Neural cell (in vitro differentiated cells): ENCODE data around the gene ATP6AP2. TPM values are rescaled to one million over a fixed set of nuclear protein-coding genes. Genes with fewer than 3 reads are reported as not detected.
A peak's percentile ranks its signal among the peaks of the same experiment; 100 is the strongest.

Experiments
- H2AFZ ChIP-seq: fragments of 200-600, 300-800 bp; sonication (generic), shearing (Covaris generic); 2 replicates; pipeline ENCODE4 v1.6.0; 2014; ENCODE audit warnings: low read depth, mild to moderate bottlenecking, antibody characterized with exemption, low read length, moderate library complexity
- H3F3A ChIP-seq: fragments of 200-600 bp; shearing (Covaris generic); 2 replicates; pipeline ENCODE4 v1.6.1; 2016; ENCODE audit warnings: mild to moderate bottlenecking, moderate library complexity, mixed read lengths, antibody characterized with exemption, low read length; ENCODE audit not compliant: insufficient read depth, poor library complexity, severe bottlenecking
- H3K27ac ChIP-seq: fragments of 200-600, 300-800 bp; sonication (generic), shearing (Covaris generic); 2 replicates; pipeline ENCODE4 v1.5.1; 2014; ENCODE audit warnings: mild to moderate bottlenecking, low read length, moderate library complexity
- H3K27me3 ChIP-seq: fragments of 300-800, 200-600 bp; sonication (generic), shearing (Covaris generic); 2 replicates; pipeline ENCODE4 v1.6.0; 2014; ENCODE audit warnings: mild to moderate bottlenecking, low read depth, low read length, moderate library complexity; ENCODE audit not compliant: insufficient read depth
- H3K36me3 ChIP-seq: fragments of 300-800, 200-600 bp; sonication (generic), shearing (Covaris generic); 2 replicates; pipeline ENCODE4 v1.5.1; 2014; ENCODE audit warnings: mild to moderate bottlenecking, antibody characterized with exemption, low read length, moderate library complexity; ENCODE audit not compliant: insufficient read depth
- H3K4me2 ChIP-seq: fragments of 300-800, 200-600 bp; sonication (generic), shearing (Covaris generic); 2 replicates; pipeline ENCODE4 v1.6.0; 2014; ENCODE audit warnings: mild to moderate bottlenecking, low read length
- H3K4me3 ChIP-seq: fragments of 300-800, 200-600 bp; sonication (generic), shearing (Covaris generic); 2 replicates; pipeline ENCODE4 v1.5.1; 2014; ENCODE audit warnings: mild to moderate bottlenecking, low read length, moderate library complexity
- H3K79me2 ChIP-seq: fragments of 200-600 bp; shearing (Covaris generic); replicated peaks from 2 replicates; pipeline ENCODE4 v1.6.0; 2014; ENCODE audit warnings: mild to moderate bottlenecking, low read length, moderate library complexity; ENCODE audit not compliant: insufficient read depth
- H3K9ac ChIP-seq: fragments of 300-800, 200-600 bp; sonication (generic), shearing (Covaris generic); 2 replicates; pipeline ENCODE4 v1.6.1; 2016; ENCODE audit warnings: mild to moderate bottlenecking, low read length, mixed read lengths
- H3K9me2 ChIP-seq: fragments of 200-600 bp; shearing (Covaris generic); 2 replicates; pipeline ENCODE4 v1.6.1; 2016; ENCODE audit warnings: mild to moderate bottlenecking, low read length, mixed read lengths; ENCODE audit not compliant: insufficient read depth
- H3K9me3 ChIP-seq: fragments of 200-600, 300-800 bp; sonication (generic), shearing (Covaris generic); 2 replicates; pipeline ENCODE4 v1.6.1; 2016; ENCODE audit warnings: mild to moderate bottlenecking, mixed run types, low read length, moderate library complexity, mixed read lengths
- H4K20me1 ChIP-seq: fragments of 200-600 bp; shearing (Covaris generic); 2 replicates; pipeline ENCODE4 v1.6.1; 2016; ENCODE audit warnings: mild to moderate bottlenecking, mixed run types; ENCODE audit not compliant: insufficient read depth
- EP300 ChIP-seq: fragments of 450-650 bp; conservative IDR thresholded peaks from 2 replicates; pipeline ENCODE4 v1.6.1; 2014; ENCODE audit warnings: antibody characterized with exemption, mild to moderate bottlenecking, moderate library complexity; ENCODE audit not compliant: poor library complexity, severe bottlenecking
- EZH2 ChIP-seq: fragments of 200-600, 300-800 bp; shearing (Covaris generic), sonication (generic); IDR thresholded peaks from 2 replicates; pipeline ENCODE4 v1.6.1; 2014; ENCODE audit warnings: antibody characterized with exemption, low read length, borderline replicate concordance, mild to moderate bottlenecking; ENCODE audit not compliant: insufficient read depth, poor library complexity, severe bottlenecking
- MXI1 ChIP-seq: fragments of 450-650 bp; conservative IDR thresholded peaks from 2 replicates; pipeline ENCODE4 v1.6.1; 2014; ENCODE audit warnings: antibody characterized with exemption, mild to moderate bottlenecking; ENCODE audit not compliant: poor library complexity, severe bottlenecking
- POLR2AphosphoS5 ChIP-seq: IDR thresholded peaks from 2 replicates; pipeline ENCODE4 v1.6.1; 2012
- RAD21 ChIP-seq: fragments of 450-650 bp; conservative IDR thresholded peaks from 2 replicates; pipeline ENCODE4 v1.6.1; 2014; ENCODE audit warnings: antibody characterized with exemption, mild to moderate bottlenecking, moderate library complexity
- SMC3 ChIP-seq: fragments of 450-650 bp; conservative IDR thresholded peaks from 2 replicates; pipeline ENCODE4 v1.6.1; 2014; ENCODE audit warnings: antibody characterized with exemption, mild to moderate bottlenecking, moderate library complexity; ENCODE audit not compliant: poor library complexity
- TAF1 ChIP-seq: IDR thresholded peaks from 2 replicates; pipeline ENCODE4 v1.6.1; 2012; ENCODE audit warnings: low read depth
- polyA plus RNA-seq: library from polyadenylated mRNA; depleted of rRNA; stranded (reverse); fragments of >200 nt; gene quantifications from 2 replicates; pipeline ENCODE4 v1.2.3, GENCODE V29; 2014
- TF ChIP-seq, protein P1 (sequence below): fragments of 450-650 bp; IDR thresholded peaks from 2 replicates; pipeline ENCODE4 v1.5.1; 2014; ENCODE audit warnings: antibody characterized with exemption, mild to moderate bottlenecking, moderate library complexity; ENCODE audit not compliant: poor library complexity, severe bottlenecking
- TF ChIP-seq, protein P2 (sequence below): IDR thresholded peaks from 2 replicates; pipeline ENCODE4 v1.6.1; 2012; ENCODE audit warnings: borderline replicate concordance

The ATP6AP2 gene
- polyA plus RNA-seq, 1 donor from 2014 or later, result 236 TPM

DNA sequence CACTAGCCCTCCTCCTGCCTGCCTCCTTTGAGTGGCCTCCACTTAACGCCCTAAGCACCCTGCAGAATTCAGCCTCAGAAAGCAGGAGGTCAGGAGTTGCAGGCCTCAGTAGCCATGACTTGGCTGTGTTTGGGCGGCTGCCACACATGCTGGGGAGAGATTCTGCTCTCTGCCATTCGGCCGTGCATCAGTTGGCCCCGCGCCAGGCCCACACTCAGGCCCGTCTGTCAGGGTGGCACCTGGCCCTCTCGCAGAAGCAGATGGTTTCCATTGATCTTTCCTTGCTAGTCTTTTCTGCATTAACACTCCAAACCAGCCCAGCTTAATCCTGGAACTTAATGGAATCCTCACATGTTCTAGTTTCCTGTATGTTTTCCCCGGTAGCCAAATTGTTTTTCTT lies 30.7 kb upstream of the ATP6AP2 start:
- no peak for TF ChIP-seq RAD21
- TF ChIP-seq EP300, result no peak
- no peaks in the 10 kb centered on the region for H3K79me2 ChIP-seq
- no peak overlapping the region for H3K4me3 ChIP-seq
- H3K27me3 ChIP-seq, result no peaks in the 10 kb centered on the region
- H3K9ac ChIP-seq, result no peak overlapping the region
- no peak overlapping the region for H2AFZ ChIP-seq
- H3K9me3 ChIP-seq, result no peaks in the 10 kb centered on the region
- H3K27ac ChIP-seq, result no peak overlapping the region
- no peaks in the 10 kb centered on the region for H3K9me2 ChIP-seq
- no peaks in the 10 kb centered on the region for H3F3A ChIP-seq
- no peaks in the 10 kb centered on the region for H3K36me3 ChIP-seq
- no peaks in the 10 kb centered on the region for H4K20me1 ChIP-seq
- H3K4me2 ChIP-seq, result no peak overlapping the region

DNA sequence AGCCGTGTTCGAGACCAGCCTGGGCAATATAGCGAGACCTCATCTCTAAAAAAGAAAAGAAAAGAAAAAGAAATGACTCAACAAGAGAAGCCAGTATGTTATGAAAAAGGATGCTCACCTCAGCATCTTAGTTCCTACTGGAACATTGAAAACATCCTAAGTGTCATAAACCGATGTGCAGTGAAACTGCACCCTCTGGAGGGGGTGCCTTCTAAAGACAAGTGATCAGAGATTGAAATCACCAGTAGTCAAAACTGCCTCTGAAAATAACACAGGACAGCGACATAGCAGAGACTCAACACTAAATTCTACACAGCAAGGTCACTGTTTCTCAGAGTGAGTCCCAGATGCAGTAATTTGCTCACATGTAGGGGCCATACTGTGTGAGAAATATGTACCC lies 28.0 kb upstream of the ATP6AP2 start:
- Histone ChIP-seq H3K4me3 (no peak overlapping the region), H3K9me2 (no peaks in the 10 kb centered on the region), H3K4me2 (no peak overlapping the region), H4K20me1 (no peaks in the 10 kb centered on the region), H3K79me2 (no peaks in the 10 kb centered on the region), H3K9ac (no peak overlapping the region), H3K27me3 (no peaks in the 10 kb centered on the region), H2AFZ (no peak overlapping the region), H3K9me3 (no peaks in the 10 kb centered on the region), H3K27ac (no peak overlapping the region), H3K36me3 (no peaks in the 10 kb centered on the region), H3F3A (no peaks in the 10 kb centered on the region)
- TF ChIP-seq EP300 (no peak), EZH2 (no peak), SMC3 (peak; percentile 59), POLR2AphosphoS5 (no peak), RAD21 (peak; percentile 69)
- TF ChIP-seq, protein P1, sequence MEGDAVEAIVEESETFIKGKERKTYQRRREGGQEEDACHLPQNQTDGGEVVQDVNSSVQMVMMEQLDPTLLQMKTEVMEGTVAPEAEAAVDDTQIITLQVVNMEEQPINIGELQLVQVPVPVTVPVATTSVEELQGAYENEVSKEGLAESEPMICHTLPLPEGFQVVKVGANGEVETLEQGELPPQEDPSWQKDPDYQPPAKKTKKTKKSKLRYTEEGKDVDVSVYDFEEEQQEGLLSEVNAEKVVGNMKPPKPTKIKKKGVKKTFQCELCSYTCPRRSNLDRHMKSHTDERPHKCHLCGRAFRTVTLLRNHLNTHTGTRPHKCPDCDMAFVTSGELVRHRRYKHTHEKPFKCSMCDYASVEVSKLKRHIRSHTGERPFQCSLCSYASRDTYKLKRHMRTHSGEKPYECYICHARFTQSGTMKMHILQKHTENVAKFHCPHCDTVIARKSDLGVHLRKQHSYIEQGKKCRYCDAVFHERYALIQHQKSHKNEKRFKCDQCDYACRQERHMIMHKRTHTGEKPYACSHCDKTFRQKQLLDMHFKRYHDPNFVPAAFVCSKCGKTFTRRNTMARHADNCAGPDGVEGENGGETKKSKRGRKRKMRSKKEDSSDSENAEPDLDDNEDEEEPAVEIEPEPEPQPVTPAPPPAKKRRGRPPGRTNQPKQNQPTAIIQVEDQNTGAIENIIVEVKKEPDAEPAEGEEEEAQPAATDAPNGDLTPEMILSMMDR, result peak; percentile 55

DNA sequence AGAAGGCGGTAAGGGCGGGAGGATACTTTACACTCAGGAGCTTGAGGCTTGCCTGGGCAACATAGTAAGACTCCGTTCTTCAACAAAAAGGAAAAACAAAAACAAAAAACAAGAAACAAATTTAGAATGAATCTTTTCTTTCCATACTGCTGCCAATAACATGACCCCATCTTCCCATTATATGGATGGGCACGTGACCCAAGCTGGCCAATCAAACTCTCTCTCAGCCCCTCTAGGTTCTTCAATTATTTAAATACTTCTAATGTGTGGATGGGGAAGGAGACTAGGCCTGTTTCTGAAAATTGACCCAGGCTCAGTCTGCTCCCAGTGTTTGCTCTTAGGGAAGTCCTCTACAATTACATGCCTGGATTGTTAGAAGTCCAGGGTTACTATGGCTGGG lies 22.2 kb upstream of the ATP6AP2 start:
- H3F3A ChIP-seq, result no peaks in the 10 kb centered on the region
- no peak overlapping the region for H3K9ac ChIP-seq
- no peaks in the 10 kb centered on the region for H4K20me1 ChIP-seq
- H3K27me3 ChIP-seq, result no peaks in the 10 kb centered on the region
- H3K4me3 ChIP-seq, result no peak overlapping the region
- no peak for TF ChIP-seq TAF1
- no peak for TF ChIP-seq RAD21
- no peak for TF ChIP-seq MXI1
- no peak for TF ChIP-seq EP300
- no peak for TF ChIP-seq EZH2
- TF ChIP-seq POLR2AphosphoS5, result no peak
- TF ChIP-seq, protein P2, sequence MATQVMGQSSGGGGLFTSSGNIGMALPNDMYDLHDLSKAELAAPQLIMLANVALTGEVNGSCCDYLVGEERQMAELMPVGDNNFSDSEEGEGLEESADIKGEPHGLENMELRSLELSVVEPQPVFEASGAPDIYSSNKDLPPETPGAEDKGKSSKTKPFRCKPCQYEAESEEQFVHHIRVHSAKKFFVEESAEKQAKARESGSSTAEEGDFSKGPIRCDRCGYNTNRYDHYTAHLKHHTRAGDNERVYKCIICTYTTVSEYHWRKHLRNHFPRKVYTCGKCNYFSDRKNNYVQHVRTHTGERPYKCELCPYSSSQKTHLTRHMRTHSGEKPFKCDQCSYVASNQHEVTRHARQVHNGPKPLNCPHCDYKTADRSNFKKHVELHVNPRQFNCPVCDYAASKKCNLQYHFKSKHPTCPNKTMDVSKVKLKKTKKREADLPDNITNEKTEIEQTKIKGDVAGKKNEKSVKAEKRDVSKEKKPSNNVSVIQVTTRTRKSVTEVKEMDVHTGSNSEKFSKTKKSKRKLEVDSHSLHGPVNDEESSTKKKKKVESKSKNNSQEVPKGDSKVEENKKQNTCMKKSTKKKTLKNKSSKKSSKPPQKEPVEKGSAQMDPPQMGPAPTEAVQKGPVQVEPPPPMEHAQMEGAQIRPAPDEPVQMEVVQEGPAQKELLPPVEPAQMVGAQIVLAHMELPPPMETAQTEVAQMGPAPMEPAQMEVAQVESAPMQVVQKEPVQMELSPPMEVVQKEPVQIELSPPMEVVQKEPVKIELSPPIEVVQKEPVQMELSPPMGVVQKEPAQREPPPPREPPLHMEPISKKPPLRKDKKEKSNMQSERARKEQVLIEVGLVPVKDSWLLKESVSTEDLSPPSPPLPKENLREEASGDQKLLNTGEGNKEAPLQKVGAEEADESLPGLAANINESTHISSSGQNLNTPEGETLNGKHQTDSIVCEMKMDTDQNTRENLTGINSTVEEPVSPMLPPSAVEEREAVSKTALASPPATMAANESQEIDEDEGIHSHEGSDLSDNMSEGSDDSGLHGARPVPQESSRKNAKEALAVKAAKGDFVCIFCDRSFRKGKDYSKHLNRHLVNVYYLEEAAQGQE, result no peak
- no peaks in the 10 kb centered on the region for H3K9me2 ChIP-seq
- H3K4me2 ChIP-seq, result no peak overlapping the region
- no peak overlapping the region for H2AFZ ChIP-seq
- no peak overlapping the region for H3K27ac ChIP-seq
- no peaks in the 10 kb centered on the region for H3K36me3 ChIP-seq
- no peaks in the 10 kb centered on the region for H3K9me3 ChIP-seq
- no peaks in the 10 kb centered on the region for H3K79me2 ChIP-seq
